H9 (cell line): ENCODE results near the gene SLC25A43. TPM values are rescaled to one million over a fixed set of nuclear protein-coding genes. Genes with fewer than 3 reads are reported as not detected.

Source experiments
- DNase-seq: peaks from one replicate; pipeline ENCODE4 v3.0.0-alpha.2; 2017
- H2AFZ ChIP-seq: one replicate; pipeline ENCODE4 v1.6.1; 2013; ENCODE audit warnings: mild to moderate bottlenecking, low read length, control low read depth, moderate library complexity
- H2AK5ac ChIP-seq: 2 replicates; pipeline ENCODE4 v1.6.1; 2013; ENCODE audit warnings: low read length, control low read depth, mixed read lengths; ENCODE audit not compliant: insufficient read length
- H2BK120ac ChIP-seq: one replicate; pipeline ENCODE4 v1.6.1; 2013; ENCODE audit warnings: low read depth, mild to moderate bottlenecking, low read length, control low read depth, inconsistent platforms; ENCODE audit not compliant: poor library complexity, severe bottlenecking
- H2BK12ac ChIP-seq: 2 replicates; pipeline ENCODE4 v1.6.1; 2013; ENCODE audit warnings: low read length, control low read depth, mixed read lengths, low read depth; ENCODE audit not compliant: insufficient read length
- H2BK15ac ChIP-seq: 2 replicates; pipeline ENCODE4 v1.6.1; 2013; ENCODE audit warnings: low read depth, low read length, control low read depth
- H2BK20ac ChIP-seq: one replicate; pipeline ENCODE4 v1.6.1; 2013; ENCODE audit warnings: low read depth, mild to moderate bottlenecking, low read length, control low read depth, inconsistent platforms; ENCODE audit not compliant: poor library complexity, severe bottlenecking
- H2BK5ac ChIP-seq: 2 replicates; pipeline ENCODE4 v1.6.1; 2013; ENCODE audit warnings: low read length, control low read depth, mixed read lengths; ENCODE audit not compliant: insufficient read length
- H3K14ac ChIP-seq: 2 replicates; pipeline ENCODE4 v1.6.1; 2013; ENCODE audit warnings: low read length, control low read depth; ENCODE audit not compliant: insufficient read depth
- H3K18ac ChIP-seq: 2 replicates; pipeline ENCODE4 v1.6.1; 2013; ENCODE audit warnings: low read depth, mild to moderate bottlenecking, mixed read lengths, low read length, control low read depth; ENCODE audit not compliant: insufficient read length
- H3K23ac ChIP-seq: 2 replicates; pipeline ENCODE4 v1.6.1; 2013; ENCODE audit warnings: low read length, control low read depth, mixed read lengths, low read depth; ENCODE audit not compliant: insufficient read length
- H3K23me2 ChIP-seq: 2 replicates; pipeline ENCODE4 v1.6.1; 2013; ENCODE audit warnings: low read depth, mild to moderate bottlenecking, mixed read lengths, low read length, control low read depth; ENCODE audit not compliant: insufficient read length, poor library complexity, severe bottlenecking
- H3K27ac ChIP-seq: 2 replicates; pipeline ENCODE4 v1.5.1; 2013; ENCODE audit warnings: low read length, control low read depth, mixed read lengths, low read depth; ENCODE audit not compliant: insufficient read length
- H3K27me3 ChIP-seq: 2 replicates; pipeline ENCODE4 v1.6.1; 2013; ENCODE audit warnings: low read length, control low read depth, inconsistent platforms; ENCODE audit not compliant: insufficient read depth
- H3K4ac ChIP-seq: 2 replicates; pipeline ENCODE4 v1.6.1; 2013; ENCODE audit warnings: low read depth, mild to moderate bottlenecking, control low read depth, inconsistent platforms, low read length, moderate library complexity
- H3K4me1 ChIP-seq: 2 replicates; pipeline ENCODE4 v1.6.1; 2013; ENCODE audit warnings: low read length, control low read depth, inconsistent platforms; ENCODE audit not compliant: insufficient read depth
- H3K4me2 ChIP-seq: 2 replicates; pipeline ENCODE4 v1.6.1; 2013; ENCODE audit warnings: low read length, control low read depth, mixed read lengths; ENCODE audit not compliant: insufficient read length, insufficient read depth
- H3K56ac ChIP-seq: 2 replicates; pipeline ENCODE4 v1.6.1; 2013; ENCODE audit warnings: low read depth, mild to moderate bottlenecking, mixed read lengths, low read length, control low read depth; ENCODE audit not compliant: insufficient read length
- H3K79me1 ChIP-seq: 2 replicates; pipeline ENCODE4 v1.6.1; 2013; ENCODE audit warnings: low read depth, mild to moderate bottlenecking, moderate library complexity, low read length, control low read depth, inconsistent platforms; ENCODE audit not compliant: insufficient read depth, poor library complexity, severe bottlenecking
- H3K79me2 ChIP-seq: 2 replicates; pipeline ENCODE4 v1.6.1; 2013; ENCODE audit warnings: low read length, control low read depth, inconsistent platforms; ENCODE audit not compliant: insufficient read depth
- H3K9ac ChIP-seq: 2 replicates; pipeline ENCODE4 v1.6.1; 2013; ENCODE audit warnings: low read length, control low read depth, mixed read lengths; ENCODE audit not compliant: insufficient read length; ENCODE audit errors: extremely low read depth
- H3K9me3 ChIP-seq: one replicate; pipeline ENCODE4 v1.6.1; 2013; ENCODE audit warnings: low read depth, low read length, inconsistent platforms; ENCODE audit not compliant: control insufficient read depth
- H3T11ph ChIP-seq: one replicate; pipeline ENCODE4 v1.6.1; 2013; ENCODE audit warnings: mild to moderate bottlenecking, low read length, control low read depth, inconsistent platforms
- H4K20me1 ChIP-seq: one replicate; pipeline ENCODE4 v1.6.1; 2013; ENCODE audit not compliant: control insufficient read depth, insufficient read length, insufficient read depth
- H4K5ac ChIP-seq: 2 replicates; pipeline ENCODE4 v1.6.1; 2013; ENCODE audit warnings: low read depth, mild to moderate bottlenecking, mixed read lengths, low read length, control low read depth; ENCODE audit not compliant: insufficient read length
- H4K8ac ChIP-seq: replicated peaks from 2 replicates; pipeline ENCODE4 v1.6.1; 2013; ENCODE audit warnings: low read length, control low read depth, mixed read lengths, low read depth; ENCODE audit not compliant: insufficient read length
- H4K91ac ChIP-seq: 2 replicates; pipeline ENCODE4 v1.6.1; 2013; ENCODE audit warnings: low read depth, mild to moderate bottlenecking, moderate library complexity, mixed read lengths, low read length, control low read depth; ENCODE audit not compliant: insufficient read length
- H3K27ac Mint-ChIP-seq, 3 experiments: 2 replicates in 2 of 3; 3 replicates in 1 of 3; pipeline ENCODE4 v1.8.0; 2020 to 2021; ENCODE audit warnings: mixed read lengths in 3 of 3, mild to moderate bottlenecking in 1 of 3, moderate library complexity in 1 of 3
- H3K27me3 Mint-ChIP-seq: 2 replicates; pipeline ENCODE4 v1.8.0; 2021; ENCODE audit warnings: low read depth, mild to moderate bottlenecking, moderate library complexity, mixed read lengths
- H3K36me3 Mint-ChIP-seq, 3 experiments: 2 replicates in 2 of 3; 3 replicates in 1 of 3; pipeline ENCODE4 v1.8.0; 2020 to 2021; ENCODE audit warnings: low read depth in 3 of 3, mixed read lengths in 3 of 3; ENCODE audit not compliant: insufficient read depth in 1 of 3
- H3K4me1 Mint-ChIP-seq, 2 experiments: 2 replicates each; pipeline ENCODE4 v1.8.0; 2020; ENCODE audit warnings: mixed read lengths in 2 of 2
- H3K4me3 Mint-ChIP-seq, 2 experiments: 2 replicates in 1 of 2; 3 replicates in 1 of 2; pipeline ENCODE4 v1.8.0; 2020 to 2021; ENCODE audit warnings: mild to moderate bottlenecking in 2 of 2, mixed read lengths in 2 of 2, moderate library complexity in 1 of 2
- H3K9me3 Mint-ChIP-seq, 2 experiments: 2 replicates in 1 of 2; 3 replicates in 1 of 2; pipeline ENCODE4 v1.8.0; 2020; ENCODE audit warnings: mild to moderate bottlenecking in 2 of 2, mixed read lengths in 2 of 2, moderate library complexity in 1 of 2
- WGBS: extraction: QIAGEN DNeasy Blood & Tissue Kit; methylation state at CpG from one replicate; pipeline ENCODE4 v1.1.7; 2013; ENCODE audit warnings: missing lambda C conversion rate, low lambda C conversion rate, mixed read lengths; ENCODE audit not compliant: insufficient read length; ENCODE audit errors: extremely low coverage; 5-methylcytosine and 5-hydroxymethylcytosine counted together
- total RNA-seq: library from RNA; stranded (reverse); gene quantifications from 2 replicates; pipeline ENCODE4 v1.2.1, GENCODE V29; 2021
- TF ChIP-seq, protein P1 (sequence below): fragments of 200-600 bp; sonication (generic); conservative IDR thresholded peaks from 3 replicates; pipeline ENCODE4 v1.8.0; 2021; ENCODE audit warnings: antibody characterized with exemption, mild to moderate bottlenecking

SLC25A43 gene
- total RNA-seq, 1 experiment from 2014 or later = 3.7 TPM

DNA sequence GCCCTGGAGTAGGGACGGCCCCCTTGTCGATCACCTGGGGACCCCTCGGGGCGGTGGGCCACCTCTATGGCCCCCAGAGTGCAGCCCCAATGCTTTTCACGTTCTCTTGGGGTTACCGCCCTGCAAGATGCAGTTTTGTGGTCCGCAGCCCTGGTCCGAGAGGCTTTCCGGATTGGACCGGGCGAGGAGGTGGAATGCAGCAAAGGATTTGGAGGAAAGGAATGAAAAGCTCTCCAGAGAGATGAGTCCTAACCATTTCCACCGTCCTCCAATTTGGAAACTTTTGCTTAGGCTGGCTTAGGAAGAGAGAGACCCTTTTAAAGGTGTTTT lies 601 bp downstream of the SLC25A43 start:
- H3K36me3 Mint-ChIP-seq = peaks cover 0 to 6% (median 5%) of the 10 kb centered on the region in 3 experiments; a peak in 3 of 7 replicates
- H2BK12ac ChIP-seq = no peak overlapping the region
- no CpG with 5 or more reads among the region's 12 CpGs for WGBS
- H3K27ac ChIP-seq = no peak overlapping the region
- no peaks in the 10 kb centered on the region for H3K4me1 ChIP-seq
- no peak overlapping the region for H3K9ac ChIP-seq
- peaks cover 9 to 17% of the 10 kb centered on the region in 2 experiments for H3K4me1 Mint-ChIP-seq
- H4K5ac ChIP-seq = no peak overlapping the region
- peaks cover 7% of the 10 kb centered on the region for H3K23me2 ChIP-seq
- H2BK120ac ChIP-seq = no peak overlapping the region
- no peaks in the 10 kb centered on the region for H3K79me2 ChIP-seq
- no peak overlapping the region for H3K56ac ChIP-seq
- H3K27me3 ChIP-seq = no peaks in the 10 kb centered on the region
- H2BK5ac ChIP-seq = no peak overlapping the region
- no peak overlapping the region for H3K23ac ChIP-seq
- TF ChIP-seq, protein P1, sequence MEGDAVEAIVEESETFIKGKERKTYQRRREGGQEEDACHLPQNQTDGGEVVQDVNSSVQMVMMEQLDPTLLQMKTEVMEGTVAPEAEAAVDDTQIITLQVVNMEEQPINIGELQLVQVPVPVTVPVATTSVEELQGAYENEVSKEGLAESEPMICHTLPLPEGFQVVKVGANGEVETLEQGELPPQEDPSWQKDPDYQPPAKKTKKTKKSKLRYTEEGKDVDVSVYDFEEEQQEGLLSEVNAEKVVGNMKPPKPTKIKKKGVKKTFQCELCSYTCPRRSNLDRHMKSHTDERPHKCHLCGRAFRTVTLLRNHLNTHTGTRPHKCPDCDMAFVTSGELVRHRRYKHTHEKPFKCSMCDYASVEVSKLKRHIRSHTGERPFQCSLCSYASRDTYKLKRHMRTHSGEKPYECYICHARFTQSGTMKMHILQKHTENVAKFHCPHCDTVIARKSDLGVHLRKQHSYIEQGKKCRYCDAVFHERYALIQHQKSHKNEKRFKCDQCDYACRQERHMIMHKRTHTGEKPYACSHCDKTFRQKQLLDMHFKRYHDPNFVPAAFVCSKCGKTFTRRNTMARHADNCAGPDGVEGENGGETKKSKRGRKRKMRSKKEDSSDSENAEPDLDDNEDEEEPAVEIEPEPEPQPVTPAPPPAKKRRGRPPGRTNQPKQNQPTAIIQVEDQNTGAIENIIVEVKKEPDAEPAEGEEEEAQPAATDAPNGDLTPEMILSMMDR = no peak
- no peaks in the 10 kb centered on the region for H4K20me1 ChIP-seq
- no peak overlapping the region for H2BK20ac ChIP-seq
- no peak overlapping the region for H2AK5ac ChIP-seq
- DNase-seq = no peak
- H3T11ph ChIP-seq = no peak overlapping the region
- peak overlapping the region; percentile 69 to 79 for H3K4me3 Mint-ChIP-seq
- no peak overlapping the region for H4K91ac ChIP-seq
- no peak overlapping the region for H4K8ac ChIP-seq
- H2BK15ac ChIP-seq = no peak overlapping the region
- peaks cover 39% of the 10 kb centered on the region for H3K9me3 ChIP-seq
- peak overlapping the region; percentile 62 for H2AFZ ChIP-seq
- H3K14ac ChIP-seq = no peak overlapping the region; the same call in 1 of the 2 replicates
- H3K4ac ChIP-seq = no peak overlapping the region
- peaks cover 15% of the 10 kb centered on the region for H3K27me3 Mint-ChIP-seq
- no peaks in the 10 kb centered on the region for H3K79me1 ChIP-seq
- peak overlapping the region; percentile 68 for H3K4me2 ChIP-seq
- peaks cover 60 to 66% of the 10 kb centered on the region in 2 experiments for H3K9me3 Mint-ChIP-seq
- no peak overlapping the region for H3K27ac Mint-ChIP-seq
- no peak overlapping the region for H3K18ac ChIP-seq
